GM19328 (cell line): ENCODE results near the gene MIB1.

Source experiments
- ATAC-seq: cut with Tn5 transposase; IDR thresholded peaks from one replicate; pipeline ENCODE4 v1.9.1; 2021; ENCODE audit warnings: mild to moderate bottlenecking, moderate library complexity; ENCODE audit not compliant: unreplicated experiment

The MIB1 gene

GRCh38 chr18:21868770-21869169, 128.2 kb downstream of the MIB1 start:
- ATAC-seq: no peak

GRCh38 chr18:21889570-21889969, 149.0 kb downstream of the MIB1 start:
- ATAC-seq: no peak

GRCh38 chr18:21894619-21895367, 154.2 kb downstream of the MIB1 start:
- no peak for ATAC-seq

GRCh38 chr18:21896732-21897336, 156.2 kb downstream of the MIB1 start:
- ATAC-seq: no peak

GRCh38 chr18:21897811-21898210, 157.2 kb downstream of the MIB1 start:
- no peak for ATAC-seq

GRCh38 chr18:21900605-21901352, 160.2 kb downstream of the MIB1 start:
- no peak for ATAC-seq

- ATAC-seq: no peak
Observed at GRCh38 chr18:21901423-21901945, 160.9 kb downstream of the MIB1 start.

GRCh38 chr18:21903709-21904108, 163.1 kb downstream of the MIB1 start:
- ATAC-seq: no peak

GRCh38 chr18:21904856-21905255, 164.3 kb downstream of the MIB1 start:
- no peak for ATAC-seq

GRCh38 chr18:21907451-21907850, 166.9 kb downstream of the MIB1 start:
- ATAC-seq: no peak

- ATAC-seq: no peak
Observed at GRCh38 chr18:21908711-21909110, 168.1 kb downstream of the MIB1 start.

- ATAC-seq: no peak
Observed at GRCh38 chr18:21910906-21911305, 170.3 kb downstream of the MIB1 start.

- no peak for ATAC-seq
Observed at GRCh38 chr18:21911551-21911950, 171.0 kb downstream of the MIB1 start.

GRCh38 chr18:21912339-21913239, 172.0 kb downstream of the MIB1 start:
- ATAC-seq: no peak

GRCh38 chr18:21914739-21915319, 174.2 kb downstream of the MIB1 start:
- no peak for ATAC-seq

GRCh38 chr18:21915546-21915945, 175.0 kb downstream of the MIB1 start:
- ATAC-seq: no peak

- ATAC-seq: no peak
Observed at GRCh38 chr18:21916594-21916993, 176.0 kb downstream of the MIB1 start.

- no peak for ATAC-seq
Observed at GRCh38 chr18:21918693-21919092, 178.1 kb downstream of the MIB1 start.
